MM.1S (cell line): ENCODE measurements around the gene PRKRIP1.
A peak's percentile ranks its signal among the peaks of the same experiment; 100 is the strongest.
"Not testable (repeated sequence)": the region's sequence is repeated elsewhere in the genome, so short reads cannot be mapped to it uniquely, and the experiment has no call there.

Source experiments
- DNase-seq: peaks from one replicate; pipeline ENCODE4 v3.0.0-alpha.2; 2015
- H2AFZ ChIP-seq: fragments of 300-600 bp; sonication (generic); 2 replicates; pipeline ENCODE4 v1.6.0; 2016; ENCODE audit warnings: antibody characterized with exemption, low read length
- H3F3A ChIP-seq: fragments of 300-600 bp; sonication (generic); 2 replicates; pipeline ENCODE4 v1.6.1; 2016; ENCODE audit warnings: mild to moderate bottlenecking, antibody characterized with exemption, low read length, moderate library complexity, mixed read lengths; ENCODE audit not compliant: insufficient read depth
- H3K27ac ChIP-seq: fragments of 300-600 bp; sonication (generic); 2 replicates; pipeline ENCODE4 v1.5.1; 2016; ENCODE audit warnings: mild to moderate bottlenecking, low read length
- H3K27me3 ChIP-seq: fragments of 300-600 bp; sonication (generic); replicated peaks from 2 replicates; pipeline ENCODE4 v1.6.0; 2016; ENCODE audit warnings: low read length; ENCODE audit not compliant: insufficient read depth
- H3K36me3 ChIP-seq: fragments of 300-600 bp; sonication (generic); replicated peaks from 2 replicates; pipeline ENCODE4 v1.6.1; 2016; ENCODE audit warnings: mild to moderate bottlenecking, low read length, mixed read lengths; ENCODE audit not compliant: insufficient read depth
- H3K4me1 ChIP-seq: fragments of 300-600 bp; sonication (generic); 2 replicates; pipeline ENCODE4 v1.6.1; 2016; ENCODE audit warnings: low read length, mixed read lengths
- H3K4me2 ChIP-seq: fragments of 300-600 bp; sonication (generic); 2 replicates; pipeline ENCODE4 v1.6.0; 2016; ENCODE audit warnings: low read depth, low read length
- H3K4me3 ChIP-seq: fragments of 300-600 bp; sonication (generic); 2 replicates; pipeline ENCODE4 v1.5.1; 2016; ENCODE audit warnings: low read length, mixed read lengths
- H3K79me2 ChIP-seq: fragments of 300-600 bp; sonication (generic); 2 replicates; pipeline ENCODE4 v1.6.1; 2016; ENCODE audit warnings: mixed run types, low read length, mixed read lengths
- H3K9ac ChIP-seq: fragments of 300-600 bp; sonication (generic); 2 replicates; pipeline ENCODE4 v1.6.1; 2016; ENCODE audit warnings: low read length, mixed read lengths
- H3K9me2 ChIP-seq: fragments of 300-600 bp; sonication (generic); replicated peaks from 2 replicates; pipeline ENCODE4 v1.6.1; 2016; ENCODE audit warnings: mild to moderate bottlenecking, low read length, mixed read lengths; ENCODE audit not compliant: insufficient read depth
- H3K9me3 ChIP-seq: fragments of 300-600 bp; sonication (generic); replicated peaks from 2 replicates; pipeline ENCODE4 v1.6.1; 2016; ENCODE audit warnings: mild to moderate bottlenecking, low read length, mixed read lengths; ENCODE audit not compliant: insufficient read depth
- H4K20me1 ChIP-seq: fragments of 300-600 bp; sonication (generic); 2 replicates; pipeline ENCODE4 v1.6.1; 2016; ENCODE audit warnings: mild to moderate bottlenecking, low read length, moderate library complexity, mixed read lengths; ENCODE audit not compliant: insufficient read depth
- EZH2 ChIP-seq: fragments of 300-600 bp; sonication (generic); optimal IDR thresholded peaks from 2 replicates; pipeline ENCODE3; 2017; ENCODE audit warnings: low read depth, mild to moderate bottlenecking, antibody characterized with exemption, low read length, mixed read lengths
- EZH2phosphoT487 ChIP-seq: fragments of 300-600 bp; sonication (generic); IDR thresholded peaks from 2 replicates; pipeline ENCODE4 v1.6.1; 2018; ENCODE audit warnings: antibody characterized with exemption, low read length
- TF ChIP-seq, protein P1 (sequence below): fragments of 300-600 bp; sonication (generic); IDR thresholded peaks from 2 replicates; pipeline ENCODE4 v1.5.1; 2016; ENCODE audit warnings: antibody characterized with exemption, low read length, mixed read lengths

Gene PRKRIP1

DNA sequence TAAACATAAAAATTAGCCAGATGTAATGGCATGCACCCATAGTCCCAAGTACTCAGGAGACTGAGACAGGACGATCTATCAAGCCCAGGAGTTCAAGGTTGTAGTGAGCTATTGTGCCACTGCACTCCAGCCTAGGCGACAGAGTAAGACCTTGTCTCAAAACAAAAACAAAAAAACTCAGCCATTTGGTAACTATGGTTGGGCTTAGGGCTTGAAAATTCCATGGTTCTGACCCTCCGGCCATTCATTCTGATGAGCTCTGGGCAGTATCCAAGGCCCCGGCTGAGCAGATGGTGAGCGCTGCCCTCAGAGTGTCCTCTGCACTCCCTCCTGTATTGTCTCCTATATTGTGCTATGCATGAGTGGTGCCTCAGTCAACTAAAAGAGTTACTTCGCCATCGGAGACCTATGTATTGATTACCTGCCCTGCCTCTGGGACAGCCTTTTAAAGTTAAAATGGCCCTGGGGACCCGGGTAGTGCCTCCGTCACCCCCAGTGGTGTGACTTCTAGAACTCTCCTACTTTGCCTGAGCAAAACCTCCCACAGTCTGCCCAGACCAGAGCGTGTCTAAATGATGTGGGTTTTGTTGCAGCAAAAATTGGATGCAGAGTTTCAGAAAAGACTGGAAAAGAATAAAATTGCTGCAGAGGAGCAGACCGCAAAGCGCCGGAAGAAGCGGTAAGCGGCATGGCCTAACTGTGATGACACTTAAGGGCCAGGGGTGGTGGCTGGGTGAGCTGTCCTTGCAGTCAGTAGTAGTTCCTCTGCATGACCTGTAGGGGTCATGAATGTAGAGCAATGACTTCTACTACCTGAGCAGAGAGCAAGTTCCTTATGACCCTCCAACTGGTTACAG, 8.1 kb downstream of the PRKRIP1 start:
- peaks cover 20% of the 10 kb centered on the region for H3F3A ChIP-seq
- H3K9me2 ChIP-seq = no peaks in the 10 kb centered on the region
- H3K27me3 ChIP-seq = no peaks in the 10 kb centered on the region
- peaks cover 14% of the 10 kb centered on the region for H3K4me1 ChIP-seq
- H2AFZ ChIP-seq = no peak overlapping the region
- peaks cover 41% of the 10 kb centered on the region for H3K79me2 ChIP-seq
- H3K4me3 ChIP-seq = no peak overlapping the region
- no peaks in the 10 kb centered on the region for H3K9me3 ChIP-seq
- peak overlapping the region; percentile 47; the same call in 1 of the 2 replicates for H3K27ac ChIP-seq
- no peaks in the 10 kb centered on the region for H4K20me1 ChIP-seq
- TF ChIP-seq, protein P1, sequence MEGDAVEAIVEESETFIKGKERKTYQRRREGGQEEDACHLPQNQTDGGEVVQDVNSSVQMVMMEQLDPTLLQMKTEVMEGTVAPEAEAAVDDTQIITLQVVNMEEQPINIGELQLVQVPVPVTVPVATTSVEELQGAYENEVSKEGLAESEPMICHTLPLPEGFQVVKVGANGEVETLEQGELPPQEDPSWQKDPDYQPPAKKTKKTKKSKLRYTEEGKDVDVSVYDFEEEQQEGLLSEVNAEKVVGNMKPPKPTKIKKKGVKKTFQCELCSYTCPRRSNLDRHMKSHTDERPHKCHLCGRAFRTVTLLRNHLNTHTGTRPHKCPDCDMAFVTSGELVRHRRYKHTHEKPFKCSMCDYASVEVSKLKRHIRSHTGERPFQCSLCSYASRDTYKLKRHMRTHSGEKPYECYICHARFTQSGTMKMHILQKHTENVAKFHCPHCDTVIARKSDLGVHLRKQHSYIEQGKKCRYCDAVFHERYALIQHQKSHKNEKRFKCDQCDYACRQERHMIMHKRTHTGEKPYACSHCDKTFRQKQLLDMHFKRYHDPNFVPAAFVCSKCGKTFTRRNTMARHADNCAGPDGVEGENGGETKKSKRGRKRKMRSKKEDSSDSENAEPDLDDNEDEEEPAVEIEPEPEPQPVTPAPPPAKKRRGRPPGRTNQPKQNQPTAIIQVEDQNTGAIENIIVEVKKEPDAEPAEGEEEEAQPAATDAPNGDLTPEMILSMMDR = peak; percentile 82
- TF ChIP-seq EZH2phosphoT487 = no peak
- DNase-seq = peak; percentile 93
- peak overlapping the region; percentile 0; the same call in 1 of the 2 replicates for H3K9ac ChIP-seq
- H3K36me3 ChIP-seq = peaks cover 17% of the 10 kb centered on the region; the same call in 1 of the 2 replicates
- peak overlapping the region; percentile 10; the same call in 1 of the 2 replicates for H3K4me2 ChIP-seq

DNA sequence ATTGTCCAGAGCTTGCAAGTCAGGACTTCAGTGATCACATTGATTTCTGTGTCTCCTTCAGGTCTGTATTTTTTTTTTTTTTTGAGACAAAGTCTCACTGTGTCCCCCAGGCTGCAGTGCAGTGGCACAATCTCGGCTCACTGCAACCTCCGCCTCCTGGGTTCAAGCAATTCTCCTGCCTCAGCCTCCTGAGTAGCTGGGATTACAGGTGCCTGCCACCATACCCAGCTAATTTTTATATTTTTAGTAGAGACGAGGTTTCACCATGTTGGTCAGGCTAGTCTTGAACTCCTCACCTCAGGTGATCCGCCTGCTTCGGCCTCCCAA, 8.7 kb downstream of the PRKRIP1 start:
- not testable (repeated sequence) for H3K9me3 ChIP-seq, DNase-seq, H3K27ac ChIP-seq, H4K20me1 ChIP-seq, H3K4me2 ChIP-seq, H3K9me2 ChIP-seq, H2AFZ ChIP-seq, H3K9ac ChIP-seq, H3K4me3 ChIP-seq, H3K27me3 ChIP-seq
- Histone ChIP-seq H3K4me1 (peaks cover 14% of the 10 kb centered on the region), H3K79me2 (peaks cover 40% of the 10 kb centered on the region), H3F3A (peaks cover 21% of the 10 kb centered on the region), H3K36me3 (peaks cover 14% of the 10 kb centered on the region; the same call in 1 of the 2 replicates)

DNA sequence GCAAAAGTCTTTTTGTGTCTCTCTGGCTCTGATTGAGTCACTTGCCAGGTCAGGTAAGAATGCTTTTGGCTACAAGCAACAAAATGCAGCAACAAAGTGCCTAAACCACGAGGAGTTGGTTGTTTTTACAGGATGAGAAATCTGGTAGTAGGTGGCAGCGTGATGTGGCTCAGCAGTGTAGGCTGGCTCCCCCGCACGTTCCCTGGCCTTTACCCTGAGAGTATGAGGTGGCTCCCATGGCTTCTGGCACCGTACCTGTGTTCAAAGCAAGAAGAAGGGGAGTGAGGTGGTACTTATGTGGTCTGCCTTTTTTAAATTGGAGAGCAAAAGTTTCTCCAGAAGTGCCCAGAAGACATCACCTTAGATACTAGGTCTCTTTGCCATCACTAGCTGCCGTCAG, 11.7 kb downstream of the PRKRIP1 start:
- Histone ChIP-seq H3K79me2 (peaks cover 71% of the 10 kb centered on the region), H3K27me3 (no peaks in the 10 kb centered on the region), H3K36me3 (peaks cover 14% of the 10 kb centered on the region; the same call in 1 of the 2 replicates), H4K20me1 (no peaks in the 10 kb centered on the region), H3K4me2 (no peak overlapping the region), H3K4me3 (no peak overlapping the region), H3K27ac (no peak overlapping the region), H2AFZ (no peak overlapping the region), H3K9me3 (no peaks in the 10 kb centered on the region), H3K9me2 (no peaks in the 10 kb centered on the region), H3K4me1 (peaks cover 14% of the 10 kb centered on the region), H3F3A (peaks cover 21% of the 10 kb centered on the region), H3K9ac (no peak overlapping the region)
- TF ChIP-seq EZH2 (no peak), EZH2phosphoT487 (no peak)
- TF ChIP-seq, protein P1 = no peak
- no peak for DNase-seq

DNA sequence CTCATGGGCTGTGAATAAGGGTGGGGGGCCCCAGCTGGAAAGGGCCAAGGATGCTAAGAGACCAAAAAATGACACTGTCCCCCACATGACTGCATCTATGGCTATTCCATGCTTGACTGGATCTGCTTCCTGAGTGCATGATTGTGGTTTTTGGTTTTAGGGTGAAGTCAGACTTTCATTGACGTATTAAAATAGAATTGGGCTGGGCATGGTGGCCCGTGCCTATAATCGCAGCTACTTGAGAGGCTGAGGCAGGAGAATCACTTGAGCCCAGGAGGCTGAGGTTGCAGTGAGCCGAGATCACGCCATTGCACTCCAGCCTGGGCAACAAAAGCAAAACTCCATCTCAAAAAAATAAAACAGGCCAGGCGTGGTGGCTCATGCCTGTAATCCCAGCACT, 12.4 kb downstream of the PRKRIP1 start:
- H3K9ac ChIP-seq, H3K27ac ChIP-seq, H2AFZ ChIP-seq, H3K27me3 ChIP-seq, DNase-seq, H3K9me2 ChIP-seq, H3K4me1 ChIP-seq, H3K4me2 ChIP-seq, H3K4me3 ChIP-seq, H3K9me3 ChIP-seq, H4K20me1 ChIP-seq: not testable (repeated sequence)
- H3K36me3 ChIP-seq = peaks cover 14% of the 10 kb centered on the region; the same call in 1 of the 2 replicates
- peaks cover 15% of the 10 kb centered on the region for H3F3A ChIP-seq
- peaks cover 75% of the 10 kb centered on the region for H3K79me2 ChIP-seq
